GDM1 (cell line): ENCODE measurements around the gene MYCN.
"Not testable (repeated sequence)": the region's sequence is repeated elsewhere in the genome, so short reads cannot be mapped to it uniquely, and the experiment has no call there.

Experiments used
- DNase-seq: peaks from one replicate; lab custom pipeline; 2025; lab: John Stamatoyannopoulos, UW

The MYCN gene

DNA sequence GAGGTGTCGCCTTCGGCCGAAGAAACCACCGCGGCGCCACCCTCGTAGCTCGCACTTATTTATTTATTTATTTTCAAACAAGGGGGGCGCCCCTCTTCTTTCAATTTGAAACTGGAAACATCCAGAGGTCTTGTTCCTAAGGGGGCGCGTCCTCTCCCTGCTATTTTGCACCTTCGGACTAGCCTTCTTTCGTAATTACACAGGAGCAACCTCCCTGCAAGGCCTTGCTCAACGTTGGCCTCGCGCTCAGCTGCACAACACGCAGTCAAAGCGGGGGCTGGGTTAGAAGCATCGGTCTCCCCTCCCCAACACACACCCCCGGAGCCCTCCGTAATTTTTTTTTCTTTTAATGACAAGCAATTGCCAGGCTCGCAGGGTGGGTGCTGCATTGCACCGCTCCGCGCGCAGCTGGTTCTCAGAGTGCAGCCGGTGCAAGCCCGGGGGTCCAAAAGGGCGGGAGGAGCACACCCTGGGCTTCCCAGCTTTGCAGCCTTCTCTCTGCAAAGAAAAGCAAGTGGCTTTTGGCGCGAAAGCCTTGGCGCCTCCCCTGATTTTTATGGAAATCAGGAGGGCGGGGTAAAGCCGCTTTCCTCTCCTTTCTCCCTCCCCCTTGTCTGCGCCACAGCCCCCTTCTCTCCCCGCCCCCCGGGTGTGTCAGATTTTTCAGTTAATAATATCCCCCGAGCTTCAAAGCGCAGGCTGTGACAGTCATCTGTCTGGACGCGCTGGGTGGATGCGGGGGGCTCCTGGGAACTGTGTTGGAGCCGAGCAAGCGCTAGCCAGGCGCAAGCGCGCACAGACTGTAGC, at the start of gene MYCN:
MYCN (plus strand) TSS at position 697 of the 807 bp plus-strand sequence. CDS start 1,515 bp downstream, outside the sequence.
- DNase-seq: peak; percentile 86

DNA sequence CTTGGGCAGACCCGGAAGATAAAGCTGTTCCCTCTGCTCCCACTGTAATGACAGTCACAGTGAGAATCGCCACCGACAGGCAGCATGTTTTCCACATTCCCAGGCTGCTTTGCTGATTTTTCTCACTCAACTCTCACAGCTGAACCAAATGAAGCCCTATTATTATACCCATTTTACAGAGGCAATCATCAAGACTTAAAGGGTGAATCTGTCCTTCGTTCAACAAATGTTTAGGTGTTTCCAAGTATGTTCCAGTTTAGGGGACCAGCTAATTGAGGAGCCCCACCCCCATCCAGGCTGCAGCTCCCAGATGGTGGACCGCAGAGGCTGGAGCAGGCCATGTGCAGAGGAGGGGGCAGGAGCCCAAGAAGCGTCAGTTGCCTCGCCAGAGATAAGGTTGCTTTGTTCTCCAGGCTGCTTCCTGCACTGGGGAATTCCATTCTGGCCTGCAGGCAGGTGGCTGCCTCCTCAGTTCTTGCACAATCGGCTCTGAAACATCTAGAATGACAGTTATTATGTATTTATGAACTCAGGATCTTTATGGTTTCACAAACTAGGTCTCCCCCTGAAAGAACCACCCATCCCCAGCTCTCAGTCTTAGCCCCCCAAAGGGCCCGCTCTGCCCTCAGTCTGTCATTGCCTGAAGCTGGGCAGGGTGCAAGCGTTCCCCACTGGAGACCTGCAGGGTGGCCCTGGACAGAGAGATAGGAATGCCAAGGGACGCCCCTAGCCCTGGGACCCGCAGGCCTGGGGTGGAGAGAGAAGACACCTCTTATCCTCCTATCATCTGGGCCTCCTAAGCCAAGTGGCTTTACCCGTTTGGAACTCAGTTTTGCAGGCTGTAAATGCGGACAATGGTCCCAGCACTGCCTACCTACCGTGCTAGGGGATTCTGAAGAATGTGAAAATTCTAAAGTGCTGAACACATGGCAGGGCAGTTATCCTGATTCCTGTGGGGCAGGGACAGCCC, 49.1 kb upstream of the MYCN start:
- DNase-seq: no peak

DNA sequence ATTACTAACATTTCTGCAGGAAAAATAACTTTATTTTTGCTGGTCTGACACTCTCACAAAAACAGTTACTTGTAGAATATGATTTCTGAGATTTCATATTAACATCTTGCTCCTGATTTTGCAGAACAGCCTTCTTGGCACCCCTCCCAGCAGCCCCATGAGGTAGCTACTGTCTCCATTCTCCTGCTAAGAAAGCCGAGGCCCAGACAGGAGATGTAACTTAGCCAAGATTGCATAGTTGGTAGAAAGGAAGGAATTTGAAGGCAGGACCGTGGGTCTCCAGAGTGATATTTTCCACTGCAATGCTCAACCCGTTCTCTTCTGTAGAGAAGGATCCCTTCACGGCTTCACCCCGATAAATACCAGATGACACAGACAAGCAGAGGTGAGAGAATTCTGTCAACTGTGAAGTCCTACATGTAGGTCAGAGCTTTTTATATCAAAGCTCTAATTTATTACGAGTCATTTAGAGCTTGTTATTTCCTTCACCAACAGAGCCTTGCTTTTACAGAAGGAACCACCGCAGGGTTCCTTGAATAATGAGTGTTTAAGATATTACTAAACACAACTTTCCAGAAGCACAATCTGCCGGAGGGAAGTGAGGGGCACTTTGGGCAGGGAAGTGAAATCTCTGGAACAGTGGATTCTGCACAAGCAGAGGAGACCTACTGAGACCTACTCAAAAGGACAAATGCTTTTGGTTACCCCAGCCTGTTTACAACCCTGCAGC, 48.0 kb upstream of the MYCN start:
- DNase-seq: no peak

DNA sequence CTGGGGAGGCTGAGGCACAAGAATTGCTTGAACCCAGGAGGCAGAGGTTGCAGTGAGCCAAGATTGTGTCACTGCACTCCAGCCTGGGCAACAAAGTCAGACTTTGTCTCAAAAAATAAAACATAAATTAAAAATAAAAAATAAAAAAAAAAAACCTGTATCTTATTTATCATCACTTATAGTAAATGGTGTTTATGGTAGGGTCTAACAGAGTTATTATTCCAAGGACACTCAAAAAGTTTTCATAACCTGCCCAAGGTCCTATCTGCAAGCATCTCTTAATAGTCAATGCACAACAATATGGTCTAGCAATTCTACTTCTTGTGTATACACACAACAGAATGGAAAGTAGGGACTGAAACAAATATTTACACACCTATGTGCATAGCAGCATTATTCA, 47.3 kb upstream of the MYCN start:
- DNase-seq: no peak

DNA sequence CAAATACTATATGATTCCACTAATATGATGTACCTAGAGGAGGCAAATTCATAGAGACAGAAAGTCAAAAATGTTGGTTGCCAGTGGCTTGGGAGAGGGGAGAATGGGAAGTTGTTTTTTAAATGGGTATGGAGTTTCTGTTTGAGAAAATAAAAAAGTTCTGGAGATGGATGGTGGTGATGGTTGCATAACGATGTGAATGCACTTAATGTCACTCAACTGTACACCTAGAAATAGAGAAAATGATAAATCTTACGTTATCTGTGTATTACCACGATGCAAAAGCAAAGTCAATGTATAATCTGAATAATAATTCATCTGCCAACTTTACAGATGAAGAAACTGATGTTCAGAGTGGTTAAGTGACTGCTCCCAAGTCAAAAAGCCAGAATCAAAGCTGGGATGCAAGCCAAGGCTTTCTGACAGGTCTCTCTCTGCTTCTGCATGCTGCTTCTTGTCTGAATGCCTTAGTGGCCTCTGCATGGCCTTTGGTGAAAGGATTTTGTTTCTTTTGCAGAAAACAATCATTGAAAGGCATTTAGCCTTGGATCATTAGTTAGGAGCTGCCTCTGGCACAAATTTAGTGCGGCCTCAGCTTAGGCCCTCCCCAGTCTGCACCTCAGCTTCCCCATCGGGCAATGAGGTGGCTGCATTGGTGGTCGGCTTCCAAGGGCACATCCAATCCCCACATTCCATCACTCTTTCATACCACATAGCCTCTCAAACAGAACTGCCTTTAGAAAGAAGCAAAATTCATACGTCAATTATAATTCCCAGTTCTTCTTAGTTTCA, 46.5 kb upstream of the MYCN start:
- no peak for DNase-seq

DNA sequence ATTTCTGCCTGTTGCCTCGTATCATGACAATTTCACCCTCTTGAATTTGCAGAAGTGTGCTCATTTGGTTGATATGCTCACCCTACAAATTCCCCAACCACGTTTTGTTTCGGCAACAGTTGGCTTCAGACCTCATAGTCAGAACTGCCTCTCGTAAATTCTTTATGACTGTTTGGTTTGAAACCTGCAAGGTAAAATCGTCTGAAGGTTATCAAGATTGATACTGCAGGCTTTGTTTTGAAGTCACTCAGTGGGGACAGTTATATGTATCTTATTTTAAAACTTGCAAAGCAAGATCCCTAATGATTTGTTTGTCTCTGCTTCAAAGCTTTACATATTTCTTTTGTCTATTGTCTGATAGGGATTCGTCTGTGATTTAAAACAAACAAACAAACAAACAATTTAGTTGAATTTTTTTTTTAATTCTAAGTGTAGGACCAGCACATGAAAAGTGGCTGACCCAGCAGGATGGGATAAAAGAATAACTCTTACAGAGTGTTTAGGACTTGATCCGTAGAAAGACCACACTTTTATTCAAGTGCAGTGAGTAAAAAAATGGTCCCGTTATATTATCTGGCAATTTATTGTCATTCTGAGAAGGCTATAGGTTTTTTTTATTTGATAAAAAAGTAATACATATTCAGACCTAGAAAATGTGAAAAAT, 45.7 kb upstream of the MYCN start:
- DNase-seq: no peak

DNA sequence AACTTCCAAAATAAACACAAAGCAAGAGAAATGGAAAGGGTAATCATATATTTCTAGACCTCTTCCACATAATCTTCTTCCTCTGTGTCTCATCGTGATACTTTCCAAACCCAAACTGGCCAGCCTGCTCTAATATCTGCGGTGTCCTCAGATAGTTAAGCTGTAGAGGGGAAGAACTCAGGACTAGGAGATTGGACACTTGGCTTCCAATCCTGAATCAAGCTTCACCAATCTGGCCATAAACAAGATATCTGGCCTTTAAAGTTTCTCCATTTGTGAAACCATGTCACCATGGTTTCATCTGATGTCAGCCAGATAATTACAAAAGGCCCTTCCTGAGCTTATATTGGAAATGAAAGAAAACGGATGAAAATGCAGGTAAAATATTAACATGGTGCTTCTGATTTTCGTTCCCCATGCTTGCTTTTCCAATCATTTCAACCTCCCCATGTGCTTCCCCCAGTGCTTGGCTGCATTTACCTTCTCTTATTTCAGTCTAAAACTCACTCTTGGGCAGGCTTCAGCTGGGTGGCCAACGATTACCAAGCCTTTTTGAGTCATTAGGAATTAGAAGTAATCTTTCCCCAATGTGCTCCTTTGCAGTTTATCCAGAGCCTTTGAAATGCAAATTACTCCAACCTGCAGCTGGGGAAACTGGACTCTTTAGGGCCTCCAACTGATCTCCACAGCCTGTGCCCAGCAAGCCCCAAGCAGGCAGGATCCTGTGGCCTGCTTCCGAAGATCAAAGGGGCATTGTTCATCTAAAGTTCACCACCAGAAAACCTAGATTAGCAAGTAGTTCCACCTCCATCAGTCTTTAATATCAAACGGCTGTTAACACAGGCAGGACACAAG, 44.5 kb upstream of the MYCN start:
- DNase-seq: no peak

DNA sequence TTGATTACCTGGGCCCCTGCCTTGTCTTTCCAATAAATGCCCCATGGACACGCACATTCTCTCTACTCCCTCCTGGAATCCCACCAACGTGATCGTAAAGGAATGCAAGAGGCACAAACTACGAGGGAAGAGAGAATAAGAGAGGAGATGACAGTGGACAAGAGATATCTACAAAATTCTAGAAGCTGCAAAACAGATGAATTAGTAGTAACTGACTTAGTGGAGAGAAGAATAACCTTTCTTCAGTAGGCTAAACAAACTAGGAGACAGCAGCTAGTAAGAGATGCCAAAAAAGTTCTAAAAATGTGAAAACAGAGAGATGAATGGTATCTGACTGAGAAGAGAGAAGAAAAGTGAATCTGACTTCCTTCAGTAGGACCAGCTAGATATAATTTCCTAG, 43.5 kb upstream of the MYCN start:
- DNase-seq: no peak

DNA sequence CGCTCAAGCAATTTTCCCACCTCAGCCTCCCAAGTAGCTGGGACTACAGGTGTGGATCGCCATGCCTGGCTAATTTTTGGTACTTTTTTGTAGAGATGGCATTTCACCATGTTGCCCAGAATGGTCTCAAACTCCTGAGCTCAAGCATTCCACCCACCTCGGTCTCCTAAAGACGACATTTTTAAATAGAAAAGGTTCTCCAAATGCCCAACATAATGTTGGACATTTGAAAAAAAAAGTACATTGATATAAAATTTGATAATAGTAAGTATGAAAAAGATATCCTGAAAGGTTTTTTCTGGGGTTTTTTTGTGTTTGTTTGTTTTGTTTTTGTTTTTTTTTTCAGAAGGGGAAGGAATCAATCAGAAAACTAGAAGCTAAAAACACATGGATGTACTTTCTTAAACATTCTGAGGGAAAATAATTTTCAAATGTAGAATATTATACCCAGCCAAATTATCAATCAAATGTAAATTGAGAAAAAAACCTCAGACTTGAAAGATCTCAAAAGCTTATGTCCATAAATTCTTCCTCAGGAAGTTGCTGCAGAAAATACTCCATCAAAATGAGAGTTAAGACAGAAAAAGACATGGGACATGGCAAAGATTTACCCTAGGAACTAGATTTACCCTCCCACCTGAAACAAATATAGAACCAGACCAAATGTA, 42.8 kb upstream of the MYCN start:
- DNase-seq: no peak

DNA sequence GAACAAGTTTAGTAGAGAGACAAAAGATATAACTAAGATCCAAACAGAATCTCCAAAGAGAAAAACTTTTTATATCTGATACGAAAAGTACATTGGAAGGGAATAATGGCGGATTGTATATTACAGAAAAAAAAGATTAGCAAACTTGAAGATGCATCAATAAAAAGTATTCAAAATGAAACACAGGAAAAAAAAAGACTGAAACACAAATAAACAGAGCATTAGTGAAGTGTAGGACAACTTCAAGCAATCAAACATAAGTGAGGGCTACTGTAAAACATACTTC, 41.1 kb upstream of the MYCN start:
- DNase-seq: no peak

DNA sequence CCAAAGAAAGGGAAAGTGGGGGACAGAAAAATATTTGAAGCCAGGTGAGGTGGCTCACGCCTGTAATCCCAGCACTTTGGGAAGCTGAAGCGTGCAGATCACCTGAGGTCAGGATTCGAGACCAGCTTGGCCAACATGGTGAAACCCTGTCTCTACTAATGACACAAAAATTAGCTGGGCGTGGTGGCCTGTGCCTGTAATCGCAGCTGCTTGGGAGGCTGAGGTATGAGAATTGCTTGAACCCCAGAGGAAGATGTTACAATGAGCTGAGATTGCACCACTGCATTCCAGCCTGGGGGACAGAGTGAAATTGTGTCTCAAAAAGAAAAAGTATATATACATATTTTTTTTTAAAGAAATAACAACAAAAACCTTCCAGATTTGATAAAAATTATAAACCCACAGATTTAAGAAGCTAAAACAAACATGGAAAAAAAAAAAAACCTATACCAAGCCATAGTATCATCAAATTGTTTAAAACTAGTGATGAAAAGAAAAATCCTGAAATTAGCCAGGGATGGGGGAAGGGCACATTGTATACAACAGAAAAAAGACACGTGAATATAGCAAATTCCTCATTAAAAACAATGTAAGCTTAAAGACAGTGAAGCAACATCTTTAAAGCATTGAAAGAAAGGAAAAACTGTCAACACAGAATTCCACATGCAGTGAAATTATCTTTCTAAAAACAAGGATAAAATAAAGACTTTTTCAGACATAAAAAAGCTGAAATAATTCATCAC, 40.4 kb upstream of the MYCN start:
- DNase-seq: no peak

DNA sequence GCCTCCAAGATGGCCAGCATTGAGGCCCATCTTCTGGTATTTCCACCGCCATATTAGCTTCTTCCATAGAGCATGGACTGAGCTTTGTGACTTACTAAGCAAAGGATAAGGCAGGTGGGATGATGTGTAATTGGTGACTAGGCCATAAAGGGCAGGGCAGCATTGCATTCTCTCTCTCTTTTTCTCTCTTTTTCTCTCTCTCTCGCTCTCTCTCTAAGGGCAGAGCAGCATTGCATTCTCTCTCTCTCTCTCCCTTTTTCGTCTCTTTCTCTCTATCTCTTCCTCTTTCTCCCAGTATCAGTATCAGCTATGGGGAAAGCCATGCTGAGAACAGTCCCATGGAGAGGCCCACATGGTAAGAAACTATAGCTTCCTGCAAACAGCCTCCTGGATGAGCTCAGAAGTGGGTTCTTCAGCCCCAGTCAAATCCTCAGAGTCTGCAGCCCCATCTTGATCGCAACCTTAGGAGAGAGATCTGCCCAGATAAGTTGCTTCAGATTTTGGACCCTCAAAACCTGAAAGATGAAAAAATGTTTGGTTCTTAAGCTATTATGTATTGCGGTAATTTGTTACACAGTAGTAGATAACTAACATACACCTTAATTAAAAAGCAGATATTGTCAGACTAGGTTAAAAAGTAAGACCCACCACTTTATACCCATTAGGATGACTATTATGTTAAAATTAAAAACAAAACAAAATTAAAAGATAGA, 39.1 kb upstream of the MYCN start:
- no peak for DNase-seq

DNA sequence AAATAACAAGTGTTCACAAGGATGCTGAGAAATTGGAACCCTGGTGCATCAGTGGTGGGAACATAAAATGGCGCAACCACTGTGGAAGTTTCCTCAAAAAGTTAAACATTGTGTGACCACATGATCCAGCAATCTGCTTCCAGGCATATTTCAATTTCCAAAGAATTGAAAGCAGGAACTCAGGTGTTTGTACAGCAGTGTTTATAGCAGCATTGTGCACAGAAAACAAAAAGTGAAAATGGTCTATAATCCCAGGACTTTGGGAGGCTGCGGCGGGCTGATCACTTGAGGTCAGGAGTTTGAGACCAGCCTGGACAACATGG, 38.6 kb upstream of the MYCN start:
- DNase-seq: no peak

DNA sequence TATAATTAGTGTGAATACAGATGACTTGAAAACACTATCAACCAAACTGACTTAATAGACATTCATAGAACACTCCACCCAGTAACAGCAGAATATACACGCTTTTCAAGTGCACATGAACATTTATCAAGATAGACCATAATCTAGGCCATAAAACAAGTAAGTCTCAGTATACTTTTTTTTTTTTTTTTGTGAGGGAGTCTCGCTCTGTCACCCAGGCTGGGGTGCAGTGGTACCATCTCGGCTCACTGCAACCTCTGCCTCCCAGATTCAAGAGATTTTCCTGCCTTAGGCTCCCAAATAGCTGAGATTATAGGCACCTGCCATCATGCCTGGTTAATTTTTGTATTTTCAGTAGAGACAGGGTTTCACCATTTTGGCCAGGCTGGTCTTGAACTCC, 36.4 kb upstream of the MYCN start:
- DNase-seq: not testable (repeated sequence)

DNA sequence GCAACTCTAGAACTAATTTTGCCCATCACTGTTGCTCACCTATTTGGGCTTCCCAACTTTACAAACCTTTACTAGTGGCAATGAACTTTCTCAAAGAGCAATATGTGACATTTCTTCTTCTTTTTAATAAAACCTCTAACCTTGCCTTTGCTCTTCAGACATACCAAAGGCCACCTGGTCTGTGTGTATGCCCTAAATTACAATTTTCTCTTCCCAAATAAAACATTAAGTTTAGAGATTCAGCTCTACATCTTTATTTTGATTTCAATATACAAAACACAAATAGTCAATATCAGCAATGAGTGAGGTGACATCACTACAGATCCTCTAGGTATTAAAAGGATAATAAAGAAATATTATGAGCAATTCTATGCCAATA, 35.1 kb upstream of the MYCN start:
- DNase-seq: no peak

DNA sequence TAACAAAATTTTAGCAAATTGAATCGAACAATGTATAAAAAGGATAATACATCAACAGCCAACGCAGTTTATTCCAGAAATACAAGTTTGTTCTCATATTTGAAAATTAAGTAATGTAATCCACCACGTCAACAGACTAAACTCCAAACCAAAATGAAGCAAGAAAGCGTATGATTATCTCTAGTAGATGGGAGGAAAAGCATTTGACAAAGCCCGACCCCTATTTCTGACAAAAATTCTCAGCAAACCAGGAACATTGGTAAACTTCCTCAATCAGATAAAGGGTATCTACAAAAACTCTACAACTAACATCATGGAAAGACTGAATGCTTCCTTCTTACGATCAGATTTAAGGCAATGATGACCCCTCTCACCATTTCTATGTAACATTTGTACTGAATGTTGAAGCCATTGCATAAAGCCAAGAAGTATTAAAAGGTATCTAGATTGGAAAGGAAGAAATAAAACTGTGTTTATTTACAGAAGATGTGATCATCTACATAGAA, 34.3 kb upstream of the MYCN start:
- no peak for DNase-seq

DNA sequence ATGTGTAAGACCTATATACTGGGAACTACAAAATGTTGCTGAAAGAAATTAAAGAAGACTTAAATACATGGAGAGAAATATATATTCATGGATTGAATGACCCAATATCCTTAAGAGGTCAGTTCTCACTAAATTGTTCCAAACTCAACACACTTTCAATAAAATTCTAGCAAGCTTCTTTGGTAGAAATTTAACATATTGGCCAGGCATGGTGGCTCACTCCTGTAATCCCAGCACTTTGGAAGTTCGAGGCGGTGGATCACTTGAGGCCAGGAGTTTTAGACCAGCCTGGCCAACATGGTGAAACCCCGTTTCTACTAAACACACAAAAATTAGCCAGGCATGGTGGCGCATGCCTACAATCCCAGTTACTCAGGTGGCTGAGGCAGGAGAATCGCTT, 33.6 kb upstream of the MYCN start:
- DNase-seq: no peak
